K562 (cell line): ENCODE results near the gene MARCHF9.

Source experiments
- BHLHE40 ChIP-seq: IDR thresholded peaks from 2 replicates; pipeline ENCODE4 v1.6.1; 2011; ENCODE audit warnings: low read length, improper control_type of control experiment
- CTCF ChIP-seq, 3 experiments: IDR thresholded peaks in 2 of 3; conservative IDR thresholded peaks in 1 of 3; 2 replicates each; pipeline ENCODE4 v1.5.1; 2011 to 2012; ENCODE audit warnings: low read length in 3 of 3, mild to moderate bottlenecking in 3 of 3, control low read depth in 2 of 3, improper control_type of control experiment in 1 of 3, inconsistent platforms in 1 of 3, low read depth in 1 of 3, mixed read lengths in 1 of 3, moderate library complexity in 1 of 3; ENCODE audit not compliant: insufficient read depth in 2 of 3
- NR3C1 ChIP-seq: sonication (generic); formaldehyde crosslinking; IDR thresholded peaks from 2 replicates; pipeline ENCODE4 v1.8.1; 2022; ENCODE audit warnings: missing genetic modification reagents
- TAF1 ChIP-seq: IDR thresholded peaks from 2 replicates; pipeline ENCODE4 v1.6.1; 2011; ENCODE audit warnings: mild to moderate bottlenecking, low read length, moderate library complexity; ENCODE audit not compliant: insufficient read depth, control insufficient read depth, severe bottlenecking; ENCODE audit errors: extremely low read depth
- XRCC3 ChIP-seq: fragments of 450-650 bp; IDR thresholded peaks from 2 replicates; pipeline ENCODE4 v1.6.1; 2017; ENCODE audit warnings: mild to moderate bottlenecking, moderate library complexity
- ZBTB33 ChIP-seq: sonication (generic); formaldehyde crosslinking; IDR thresholded peaks from 2 replicates; pipeline ENCODE4 v1.8.1; 2023; ENCODE audit warnings: mild to moderate bottlenecking, missing genetic modification reagents
- ZNF23 ChIP-seq: fragments of 250-450 bp; sonication (Bioruptor Pico); IDR thresholded peaks from 2 replicates; pipeline ENCODE4 v1.4.0; 2020; ENCODE audit warnings: mild to moderate bottlenecking
- ZNF232 ChIP-seq: sonication (generic); formaldehyde crosslinking; IDR thresholded peaks from 2 replicates; pipeline ENCODE4 v1.8.0; 2022; ENCODE audit warnings: mild to moderate bottlenecking, missing genetic modification reagents

- TF ChIP-seq ZNF23 (no peak), XRCC3 (no peak), ZBTB33 (CRISPR knock-in tag) (no peak), TAF1 (no peak), NR3C1 (CRISPR knock-in tag) (no peak), ZNF232 (CRISPR knock-in tag) (no peak), BHLHE40 (no peak; the same call in 1 of the 2 replicates), CTCF (IDR thresholded peaks at IDR 0.05 in 2 of 3, conservative IDR thresholded peaks at IDR 0.05 in 1 of 3; ENCODE audit: insufficient read depth in 2 of 3, low read depth in 1 of 3, low read length in 3 of 3) (peak; percentile 71 to 79 (median 79))
Measured at GRCh38 chr12:57735952-57736740, 18.8 kb upstream of the MARCHF9 start.
